Measurements from ENCODE around the gene AFAP1.

AFAP1 gene

GRCh38 chr4:7737752-7738457, 201.8 kb downstream of the AFAP1 start:
- no peak overlapping the region for H3K27ac ChIP-seq
- TF ChIP-seq ZFX (IDR thresholded peaks at IDR 0.05; ENCODE audit: borderline replicate concordance), result no peak
- TF ChIP-seq CTCF (IDR thresholded peaks at IDR 0.05), result no peak

- TF ChIP-seq ZFX (IDR thresholded peaks at IDR 0.05; ENCODE audit: borderline replicate concordance), result no peak
- TF ChIP-seq CTCF (IDR thresholded peaks at IDR 0.05), result no peak
- H3K27ac ChIP-seq, result no peak overlapping the region
Measured at GRCh38 chr4:7737268-7737645, 202.4 kb downstream of the AFAP1 start.

GRCh38 chr4:7736436-7737267, 203.0 kb downstream of the AFAP1 start:
- H3K27ac ChIP-seq, result no peak overlapping the region
- TF ChIP-seq ZFX (IDR thresholded peaks at IDR 0.05; ENCODE audit: borderline replicate concordance) (no peak), CTCF (IDR thresholded peaks at IDR 0.05) (no peak)

GRCh38 chr4:7735961-7736360, 203.7 kb downstream of the AFAP1 start:
- no peak overlapping the region for H3K27ac ChIP-seq
- no peak for TF ChIP-seq CTCF (IDR thresholded peaks at IDR 0.05)
- TF ChIP-seq ZFX (IDR thresholded peaks at IDR 0.05; ENCODE audit: borderline replicate concordance), result no peak

GRCh38 chr4:7735395-7735794, 204.3 kb downstream of the AFAP1 start:
- H3K27ac ChIP-seq, result no peak overlapping the region
- TF ChIP-seq CTCF (IDR thresholded peaks at IDR 0.05) (no peak), ZFX (IDR thresholded peaks at IDR 0.05; ENCODE audit: borderline replicate concordance) (no peak)

GRCh38 chr4:7734651-7735260, 204.9 kb downstream of the AFAP1 start:
- TF ChIP-seq CTCF (IDR thresholded peaks at IDR 0.05), result no peak
- TF ChIP-seq ZFX (IDR thresholded peaks at IDR 0.05; ENCODE audit: borderline replicate concordance), result no peak
- no peak overlapping the region for H3K27ac ChIP-seq
